Uterus (tissue), 2 donors: Measurements from ENCODE around the gene S100A14.

ENCODE experiments used
- POLR2A ChIP-seq, 2 donors: fragments of 450-650 bp; IDR thresholded peaks; one replicate each; pipeline ENCODE4 v1.6.1; 2016; ENCODE audit warnings: antibody characterized with exemption in 2 of 2, mild to moderate bottlenecking in 1 of 2, moderate library complexity in 1 of 2
- TF ChIP-seq, protein P1 (sequence below), 4 experiments: fragments of 200-600 bp in 2 of 4; fragments of 450-650 bp in 2 of 4; sonication (generic) in 2 of 4; IDR thresholded peaks; one replicate each; pipeline ENCODE4 v1.5.1; 2016 to 2019; ENCODE audit warnings: antibody characterized with exemption in 4 of 4, mild to moderate bottlenecking in 2 of 4, moderate library complexity in 1 of 4

DNA sequence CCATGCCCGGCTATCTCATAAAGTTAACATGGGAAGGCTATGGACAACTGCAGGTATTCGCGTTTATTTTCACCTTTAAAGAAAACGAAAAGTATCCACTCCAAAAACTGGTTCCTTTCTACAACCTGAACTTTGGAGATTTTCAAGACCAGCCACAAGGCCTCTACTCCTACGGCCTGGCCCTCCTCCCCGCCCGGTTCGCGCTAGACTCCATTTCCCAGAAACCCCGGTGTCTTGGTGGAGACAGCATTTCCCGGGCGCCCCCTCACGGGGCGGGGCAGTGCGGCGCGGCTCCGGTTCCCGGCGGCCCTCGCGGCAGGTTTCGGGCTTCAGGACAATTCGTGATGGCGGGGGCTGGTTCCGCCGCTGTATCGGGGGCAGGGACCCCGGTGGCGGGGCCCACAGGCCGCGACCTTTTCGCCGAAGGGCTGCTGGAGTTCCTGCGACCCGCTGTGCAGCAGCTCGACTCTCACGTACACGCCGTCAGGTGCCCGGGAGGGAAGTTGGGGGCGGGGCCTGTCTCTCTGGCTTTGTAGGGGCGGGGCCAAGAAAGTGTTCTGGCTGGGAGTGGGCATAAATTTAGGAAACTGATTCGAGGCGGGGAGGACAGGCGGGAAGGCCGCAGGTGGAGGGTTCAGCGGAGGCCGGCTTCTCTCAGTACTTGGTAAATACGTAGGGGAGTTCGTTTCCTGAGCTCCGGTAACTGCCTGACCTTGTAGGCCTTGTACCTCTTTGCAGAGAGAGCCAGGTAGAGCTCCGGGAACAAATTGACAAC lies 42.5 kb upstream of the S100A14 start, which contains the start of gene SNAPIN:
- peak; percentile 57 to 65 for TF ChIP-seq POLR2A (IDR thresholded peaks at IDR 0.05)
- TF ChIP-seq, protein P1, sequence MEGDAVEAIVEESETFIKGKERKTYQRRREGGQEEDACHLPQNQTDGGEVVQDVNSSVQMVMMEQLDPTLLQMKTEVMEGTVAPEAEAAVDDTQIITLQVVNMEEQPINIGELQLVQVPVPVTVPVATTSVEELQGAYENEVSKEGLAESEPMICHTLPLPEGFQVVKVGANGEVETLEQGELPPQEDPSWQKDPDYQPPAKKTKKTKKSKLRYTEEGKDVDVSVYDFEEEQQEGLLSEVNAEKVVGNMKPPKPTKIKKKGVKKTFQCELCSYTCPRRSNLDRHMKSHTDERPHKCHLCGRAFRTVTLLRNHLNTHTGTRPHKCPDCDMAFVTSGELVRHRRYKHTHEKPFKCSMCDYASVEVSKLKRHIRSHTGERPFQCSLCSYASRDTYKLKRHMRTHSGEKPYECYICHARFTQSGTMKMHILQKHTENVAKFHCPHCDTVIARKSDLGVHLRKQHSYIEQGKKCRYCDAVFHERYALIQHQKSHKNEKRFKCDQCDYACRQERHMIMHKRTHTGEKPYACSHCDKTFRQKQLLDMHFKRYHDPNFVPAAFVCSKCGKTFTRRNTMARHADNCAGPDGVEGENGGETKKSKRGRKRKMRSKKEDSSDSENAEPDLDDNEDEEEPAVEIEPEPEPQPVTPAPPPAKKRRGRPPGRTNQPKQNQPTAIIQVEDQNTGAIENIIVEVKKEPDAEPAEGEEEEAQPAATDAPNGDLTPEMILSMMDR (IDR thresholded peaks at IDR 0.05) = peak in 3 of 4 experiments; percentile 22 to 32 (median 25)
